Nucleus accumbens (tissue), 56 donors: ENCODE measurements around the gene NDUFAF3.

ENCODE experiments used
- DNase-seq, 56 donors: peaks; one replicate each; lab custom pipeline; 2025; lab: John Stamatoyannopoulos, UW

Gene NDUFAF3

DNA sequence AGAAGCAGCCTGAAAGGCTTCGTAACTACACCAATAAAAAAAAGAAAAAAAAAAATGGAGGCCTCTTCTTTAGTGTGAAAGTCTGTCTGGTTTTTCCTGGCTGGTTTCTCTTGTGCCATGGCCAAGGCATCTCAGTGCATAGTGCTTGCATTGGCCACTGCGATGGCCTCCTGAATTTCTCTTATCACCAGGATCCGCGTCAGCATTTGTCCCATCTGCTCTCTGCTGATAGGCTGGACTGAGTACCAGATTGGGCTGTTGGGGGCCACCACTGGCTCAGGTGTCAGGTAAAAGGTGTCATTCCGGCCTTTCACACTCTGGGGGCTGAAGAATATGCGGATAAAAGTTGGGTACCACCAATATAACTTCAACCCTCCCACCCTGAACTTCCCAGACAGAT lies 8.4 kb downstream of the NDUFAF3 start:
- no peak for DNase-seq

GRCh38 chr3:49032646-49033304 lies 10.9 kb downstream of the NDUFAF3 start:
- no peak for DNase-seq

- DNase-seq, result no peak
Measured at GRCh38 chr3:49034650-49035049, 12.7 kb downstream of the NDUFAF3 start.

GRCh38 chr3:49035281-49035680 lies 13.4 kb downstream of the NDUFAF3 start:
- DNase-seq, result no peak

GRCh38 chr3:49053543-49053942 lies 31.6 kb downstream of the NDUFAF3 start:
- no peak for DNase-seq

DNA sequence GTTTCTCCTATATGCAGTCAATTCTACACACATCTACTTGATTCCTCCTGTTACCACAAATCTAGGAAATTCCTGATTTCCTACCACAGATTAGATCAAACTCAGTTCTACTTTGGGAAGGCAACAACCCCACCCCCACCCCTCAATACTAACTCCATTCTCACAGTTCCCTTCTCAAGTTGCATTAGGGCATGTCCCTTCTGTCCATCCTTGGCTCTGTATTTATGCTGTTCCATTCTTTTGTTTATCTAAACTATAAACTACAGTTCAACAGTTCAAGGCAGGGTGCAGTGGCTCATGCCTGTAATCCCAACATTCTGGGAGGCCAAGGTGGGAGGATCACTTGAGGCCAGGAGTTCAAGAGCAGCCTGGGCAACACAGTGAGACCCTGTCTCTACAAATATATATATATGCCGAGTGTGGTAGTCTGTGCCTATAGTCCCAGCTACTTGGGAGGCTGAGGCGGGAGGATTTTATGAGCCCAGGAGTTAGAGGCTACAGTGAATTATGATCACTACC lies 32.5 kb downstream of the NDUFAF3 start:
- no peak for DNase-seq

GRCh38 chr3:49057268-49057667 lies 35.3 kb downstream of the NDUFAF3 start:
- DNase-seq, result no peak

- DNase-seq, result no peak
Measured at GRCh38 chr3:49058011-49058410, 36.1 kb downstream of the NDUFAF3 start.
